Suppressor macrophage treated with lipopolysaccharide for 1 hour (primary cell): ENCODE data around the gene MAGI2.
"Not testable (repeated sequence)": the region's sequence is repeated elsewhere in the genome, so short reads cannot be mapped to it uniquely, and the experiment has no call there.

Experiments used
- DNase-seq, 3 donors: peaks; one replicate each; pipeline ENCODE4 v3.0.0-alpha.2; 2020 to 2022

MAGI2 gene

GRCh38 chr7:79035858-79036257 is 417.6 kb downstream of the MAGI2 start:
- no peak for DNase-seq

GRCh38 chr7:79034730-79035129 is 418.7 kb downstream of the MAGI2 start:
- no peak for DNase-seq

- not testable (repeated sequence) for DNase-seq
Measured at GRCh38 chr7:79019711-79020110, 433.8 kb downstream of the MAGI2 start.

GRCh38 chr7:79011921-79012320 is 441.5 kb downstream of the MAGI2 start:
- DNase-seq = no peak

GRCh38 chr7:79009647-79010046 is 443.8 kb downstream of the MAGI2 start:
- DNase-seq = no peak

- DNase-seq = no peak
Measured at GRCh38 chr7:79008786-79009185, 444.7 kb downstream of the MAGI2 start.

- DNase-seq = no peak
Measured at GRCh38 chr7:78996013-78996412, 457.5 kb downstream of the MAGI2 start.

- DNase-seq = no peak
Measured at GRCh38 chr7:78993341-78993740, 460.1 kb downstream of the MAGI2 start.

- DNase-seq = no peak
Measured at GRCh38 chr7:78985509-78985908, 468.0 kb downstream of the MAGI2 start.

GRCh38 chr7:78983483-78983882 is 470.0 kb downstream of the MAGI2 start:
- no peak for DNase-seq

- no peak for DNase-seq
Measured at GRCh38 chr7:78970440-78970916, 483.0 kb downstream of the MAGI2 start.

- DNase-seq = no peak
Measured at GRCh38 chr7:78968951-78969350, 484.5 kb downstream of the MAGI2 start.

GRCh38 chr7:78967561-78967960 is 485.9 kb downstream of the MAGI2 start:
- DNase-seq = not testable (repeated sequence)

- no peak for DNase-seq
Measured at GRCh38 chr7:78967046-78967445, 486.4 kb downstream of the MAGI2 start.

- DNase-seq = no peak
Measured at GRCh38 chr7:78959477-78959876, 494.0 kb downstream of the MAGI2 start.

GRCh38 chr7:78955329-78955728 is 498.1 kb downstream of the MAGI2 start:
- no peak for DNase-seq

GRCh38 chr7:78953726-78954363 is 499.6 kb downstream of the MAGI2 start:
- DNase-seq = no peak

- DNase-seq = no peak
Measured at GRCh38 chr7:78953090-78953489, 500.4 kb downstream of the MAGI2 start.

- no peak for DNase-seq
Measured at GRCh38 chr7:78939669-78940068, 513.8 kb downstream of the MAGI2 start.

- peak in 1 of 3 donors; percentile 19 for DNase-seq
Measured at GRCh38 chr7:78924581-78924980, 528.9 kb downstream of the MAGI2 start.

- DNase-seq = no peak
Measured at GRCh38 chr7:78912781-78913180, 540.7 kb downstream of the MAGI2 start.

- no peak for DNase-seq
Measured at GRCh38 chr7:78906735-78907134, 546.7 kb downstream of the MAGI2 start.

- no peak for DNase-seq
Measured at GRCh38 chr7:78905436-78905835, 548.0 kb downstream of the MAGI2 start.

GRCh38 chr7:78904983-78905382 is 548.5 kb downstream of the MAGI2 start:
- DNase-seq = no peak

GRCh38 chr7:78901566-78901965 is 551.9 kb downstream of the MAGI2 start:
- DNase-seq = no peak
